HCEC 1CT (cell line): ENCODE results near the gene MROH2B.

Experiments used
- DNase-seq: peaks from one replicate; pipeline ENCODE4 v3.0.0-alpha.2; 2017

Gene MROH2B

GRCh38 chr5:40962207-40962955 is 108.8 kb downstream of the MROH2B start:
- no peak for DNase-seq

- DNase-seq = no peak
Observed at GRCh38 chr5:40960037-40960436, 111.1 kb downstream of the MROH2B start.

GRCh38 chr5:40958811-40959210 is 112.3 kb downstream of the MROH2B start:
- DNase-seq = no peak

GRCh38 chr5:40957048-40957447 is 114.1 kb downstream of the MROH2B start:
- DNase-seq = no peak

- DNase-seq = no peak
Observed at GRCh38 chr5:40955313-40955712, 115.8 kb downstream of the MROH2B start.
